Sigmoid colon (tissue), 4 donors: Measurements from ENCODE around the gene FBXW12.

ENCODE experiments used
- EP300 ChIP-seq, 4 donors: sonication (generic); formaldehyde crosslinking; IDR thresholded peaks; one replicate each; pipeline ENCODE4 v1.6.1; 2017; ENCODE audit warnings: antibody characterized with exemption in 4 of 4
- POLR2A ChIP-seq, 2 donors: fragments of 450-650 bp; IDR thresholded peaks; one replicate each; pipeline ENCODE4 v1.6.1; 2016; ENCODE audit warnings: antibody characterized with exemption in 2 of 2, mild to moderate bottlenecking in 2 of 2, moderate library complexity in 2 of 2
- POLR2AphosphoS5 ChIP-seq, 4 donors: sonication (generic); formaldehyde crosslinking; IDR thresholded peaks; one replicate each; pipeline ENCODE4 v1.6.1; 2017; ENCODE audit warnings: antibody characterized with exemption in 4 of 4
- TF ChIP-seq, protein P1 (sequence below), 4 experiments: fragments of 450-650 bp in 3 of 4; fragments of 200-600 bp in 1 of 4; IDR thresholded peaks; one replicate each; pipeline ENCODE4 v1.5.1; 2016 to 2019; ENCODE audit warnings: antibody characterized with exemption in 4 of 4, mild to moderate bottlenecking in 3 of 4, moderate library complexity in 2 of 4

DNA sequence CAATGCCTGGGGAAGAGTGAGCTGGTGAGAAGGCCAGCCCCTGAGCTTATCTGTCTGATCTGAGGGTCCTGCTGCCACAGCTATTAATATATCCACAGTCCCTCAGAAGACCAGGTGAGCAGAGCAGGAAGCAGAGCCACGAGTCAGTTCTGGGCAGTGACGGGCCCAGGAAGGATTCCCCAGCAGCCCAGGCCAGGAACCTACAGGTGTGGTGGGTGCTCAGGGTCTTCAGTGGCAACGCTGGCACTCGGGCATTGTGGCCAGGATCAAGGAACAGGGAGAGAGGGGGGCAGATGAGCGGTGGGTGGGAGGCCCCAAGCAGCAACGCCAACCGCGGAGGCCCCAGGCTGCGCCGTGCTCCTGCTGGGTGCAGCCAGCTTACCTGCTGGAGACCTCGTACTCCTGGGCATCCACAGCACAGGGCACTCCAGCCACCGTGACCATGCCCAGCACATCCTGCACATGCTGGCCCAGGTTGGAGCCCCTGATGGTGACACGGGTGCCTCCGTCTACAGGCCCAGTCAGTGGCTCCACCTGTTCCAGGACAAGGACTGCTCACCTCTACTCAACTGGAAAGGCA, 45.6 kb downstream of the FBXW12 start:
- TF ChIP-seq EP300 (IDR thresholded peaks at IDR 0.05) (no peak), POLR2A (IDR thresholded peaks at IDR 0.05) (no peak), POLR2AphosphoS5 (IDR thresholded peaks at IDR 0.05) (no peak)
- TF ChIP-seq, protein P1, sequence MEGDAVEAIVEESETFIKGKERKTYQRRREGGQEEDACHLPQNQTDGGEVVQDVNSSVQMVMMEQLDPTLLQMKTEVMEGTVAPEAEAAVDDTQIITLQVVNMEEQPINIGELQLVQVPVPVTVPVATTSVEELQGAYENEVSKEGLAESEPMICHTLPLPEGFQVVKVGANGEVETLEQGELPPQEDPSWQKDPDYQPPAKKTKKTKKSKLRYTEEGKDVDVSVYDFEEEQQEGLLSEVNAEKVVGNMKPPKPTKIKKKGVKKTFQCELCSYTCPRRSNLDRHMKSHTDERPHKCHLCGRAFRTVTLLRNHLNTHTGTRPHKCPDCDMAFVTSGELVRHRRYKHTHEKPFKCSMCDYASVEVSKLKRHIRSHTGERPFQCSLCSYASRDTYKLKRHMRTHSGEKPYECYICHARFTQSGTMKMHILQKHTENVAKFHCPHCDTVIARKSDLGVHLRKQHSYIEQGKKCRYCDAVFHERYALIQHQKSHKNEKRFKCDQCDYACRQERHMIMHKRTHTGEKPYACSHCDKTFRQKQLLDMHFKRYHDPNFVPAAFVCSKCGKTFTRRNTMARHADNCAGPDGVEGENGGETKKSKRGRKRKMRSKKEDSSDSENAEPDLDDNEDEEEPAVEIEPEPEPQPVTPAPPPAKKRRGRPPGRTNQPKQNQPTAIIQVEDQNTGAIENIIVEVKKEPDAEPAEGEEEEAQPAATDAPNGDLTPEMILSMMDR (IDR thresholded peaks at IDR 0.05) = no peak
